Activated CD4-positive, alpha-beta memory T cell treated with anti-CD3 and anti-CD28 coated beads for 36 hours (primary cell): ENCODE data around the gene SLC6A8. TPM values are rescaled to one million over a fixed set of nuclear protein-coding genes. Genes with fewer than 3 reads are reported as not detected.
"Not testable (repeated sequence)": the region's sequence is repeated elsewhere in the genome, so short reads cannot be mapped to it uniquely, and the experiment has no call there.

Source experiments
- CTCF ChIA-PET: fragments of 350-600 bp; sonication (Branson Sonifier 250); formaldehyde crosslinking; loops from one replicate; lab custom pipeline; 2021; ENCODE audit warnings: antibody characterized with exemption, inconsistent platforms; lab: Charles Lee
- POLR2A ChIA-PET: fragments of 350-600 bp; sonication (Branson Sonifier 250); formaldehyde crosslinking; loops from one replicate; lab custom pipeline; 2021; ENCODE audit warnings: antibody characterized with exemption; lab: Charles Lee
- DNase-seq: peaks from one replicate; pipeline ENCODE4 v3.0.0-alpha.2; 2020
- H3K27ac Mint-ChIP-seq: one replicate; pipeline ENCODE4 v1.8.0; 2021; ENCODE audit warnings: mixed read lengths
- H3K27me3 Mint-ChIP-seq: one replicate; pipeline ENCODE4 v1.8.0; 2021; ENCODE audit warnings: mixed read lengths
- H3K36me3 Mint-ChIP-seq: one replicate; pipeline ENCODE4 v1.8.0; 2021; ENCODE audit warnings: mixed read lengths
- H3K4me1 Mint-ChIP-seq: one replicate; pipeline ENCODE4 v1.8.0; 2021; ENCODE audit warnings: low read depth, mixed read lengths
- H3K4me3 Mint-ChIP-seq: one replicate; pipeline ENCODE4 v1.8.0; 2021; ENCODE audit warnings: mild to moderate bottlenecking, mixed read lengths
- H3K9me3 Mint-ChIP-seq: one replicate; pipeline ENCODE4 v1.8.0; 2021; ENCODE audit warnings: mixed read lengths
- intact Hi-C: fragments of 100-400 bp; cut with micrococcal nuclease; formaldehyde crosslinking; loops from one replicate; pipeline ENCODE4 v1.15.1; 2023
- total RNA-seq, 2 experiments: library from RNA; stranded (reverse); gene quantifications; one replicate each; pipeline ENCODE4 v1.2.3, GENCODE V29; 2021

SLC6A8 gene
- total RNA-seq, 2 experiments from 2014 or later: 0.95 to 1.3 TPM

DNA sequence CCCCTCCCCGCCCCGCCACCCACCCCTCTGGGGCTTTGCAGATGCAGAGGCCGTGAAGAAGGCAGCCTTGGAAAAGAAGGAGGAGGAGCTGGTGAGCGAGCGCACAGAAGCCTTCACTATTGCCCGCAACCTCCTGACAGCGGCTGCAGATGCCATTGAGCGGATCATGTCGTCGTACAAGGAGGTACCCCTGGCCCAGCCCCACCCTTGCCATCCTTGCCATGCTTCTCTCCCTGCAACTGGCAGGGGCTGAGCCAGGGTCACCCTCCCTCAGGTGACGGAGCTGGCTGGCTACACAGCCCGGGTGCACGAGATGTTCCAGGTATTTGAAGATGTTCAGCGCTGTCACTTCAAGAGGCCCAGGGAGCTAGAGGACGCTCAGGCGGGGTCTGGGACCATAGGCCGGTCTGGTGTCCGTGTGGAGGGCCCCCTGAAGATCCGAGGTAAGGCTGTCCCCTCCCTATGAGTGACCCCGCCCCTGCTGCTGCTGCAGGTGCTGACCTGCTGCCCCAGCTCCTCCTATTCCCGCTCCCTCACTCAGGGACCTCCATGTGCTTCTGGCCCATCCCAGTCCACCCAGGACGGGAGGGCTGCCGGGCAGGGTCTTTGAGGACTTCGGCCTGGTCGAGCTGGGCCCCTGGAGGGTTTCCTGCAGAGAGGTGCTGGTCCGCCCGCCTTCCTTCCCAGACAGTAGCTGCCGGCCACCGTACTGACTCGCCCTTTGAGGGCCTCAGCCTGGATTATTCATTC, 48.5 kb downstream of the SLC6A8 start:
- POLR2A ChIA-PET: interaction anchor here (0.9 kb wide), 1 partner anchor 49 kb away, joined by 3 read pairs; the partner anchor contains the start of gene SLC6A8
- peaks cover 6% of the 10 kb centered on the region for H3K9me3 Mint-ChIP-seq
- no peaks in the 10 kb centered on the region for H3K27me3 Mint-ChIP-seq
- no peak overlapping the region for H3K4me3 Mint-ChIP-seq
- H3K36me3 Mint-ChIP-seq: peaks cover 5% of the 10 kb centered on the region
- CTCF ChIA-PET: interaction anchor here (1.1 kb wide), 1 partner anchor 27 kb away, joined by 3 read pairs; no protein-coding TSS in a partner anchor
- peaks cover 35% of the 10 kb centered on the region for H3K4me1 Mint-ChIP-seq
- intact Hi-C loops: no loop called here
- H3K27ac Mint-ChIP-seq: no peak overlapping the region
- DNase-seq: no peak

DNA sequence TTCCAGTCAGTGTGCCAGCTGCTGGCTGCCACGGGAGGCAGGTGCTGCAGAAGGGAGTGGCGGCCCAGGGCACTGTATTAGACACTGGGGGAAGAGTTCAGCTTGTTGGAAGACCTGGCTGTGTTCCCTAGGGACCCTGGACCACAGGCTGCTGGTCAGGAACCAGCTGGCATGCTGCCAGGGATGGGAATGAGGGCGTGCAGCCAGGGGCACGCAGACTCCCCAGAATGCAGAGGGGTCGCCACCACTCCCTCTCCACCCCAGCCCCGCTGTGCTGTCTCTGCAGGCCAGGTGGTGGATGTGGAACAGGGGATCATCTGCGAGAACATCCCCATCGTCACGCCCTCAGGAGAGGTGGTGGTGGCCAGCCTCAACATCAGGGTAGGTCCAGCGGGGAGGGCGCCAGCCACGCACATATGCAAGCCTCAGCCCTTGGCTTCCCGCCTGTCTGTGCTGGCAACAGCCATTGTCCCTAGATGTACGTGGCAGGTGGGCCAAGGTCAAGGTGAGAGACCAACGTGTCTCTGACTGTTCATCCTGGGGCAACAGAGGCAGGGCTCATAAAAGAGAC, 49.2 kb downstream of the SLC6A8 start:
- Mint-ChIP-seq H3K4me1 (peaks cover 29% of the 10 kb centered on the region), H3K4me3 (no peak overlapping the region), H3K36me3 (peaks cover 3% of the 10 kb centered on the region), H3K9me3 (peaks cover under 1% of the 10 kb centered on the region), H3K27ac (no peak overlapping the region), H3K27me3 (no peaks in the 10 kb centered on the region)
- CTCF ChIA-PET: no interaction called here
- intact Hi-C loops: no loop called here
- no peak for DNase-seq
- POLR2A ChIA-PET: interaction anchor here (0.9 kb wide), 1 partner anchor 50 kb away, joined by 3 read pairs; the partner anchor contains the start of gene SLC6A8

DNA sequence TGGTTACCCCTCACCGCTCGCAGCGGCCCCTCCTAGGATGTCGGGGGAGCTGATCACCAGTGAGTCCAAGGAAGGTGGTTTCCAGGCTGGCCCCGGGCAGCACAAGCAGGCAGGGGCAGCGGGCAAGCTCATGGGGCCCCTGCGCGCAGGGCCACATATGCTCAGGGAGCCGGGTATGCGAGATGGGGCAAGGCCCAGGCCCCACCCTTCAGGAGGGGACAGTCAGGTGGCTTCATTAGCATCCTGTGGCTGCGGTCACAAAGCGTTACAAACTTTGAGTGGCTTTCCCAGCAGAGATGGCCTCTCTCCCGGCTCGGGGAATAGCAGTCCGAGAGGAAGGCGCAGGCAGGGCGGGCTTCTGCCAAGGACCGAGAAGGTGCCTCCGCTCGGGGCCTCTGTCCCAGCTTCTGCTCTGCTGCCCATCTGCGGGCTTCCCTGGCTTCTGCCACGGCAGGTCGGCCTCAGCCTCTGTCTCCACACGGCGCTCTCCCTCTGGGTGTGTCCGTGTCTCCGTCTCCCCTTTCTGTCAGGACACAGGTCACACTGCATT, 50.4 kb downstream of the SLC6A8 start:
- intact Hi-C loops: no loop called here
- Mint-ChIP-seq H3K4me1 (peaks cover 28% of the 10 kb centered on the region), H3K27me3 (no peaks in the 10 kb centered on the region), H3K4me3 (no peak overlapping the region), H3K9me3 (no peaks in the 10 kb centered on the region), H3K27ac (no peak overlapping the region), H3K36me3 (peaks cover 3% of the 10 kb centered on the region)
- ChIA-PET POLR2A (no interaction called here), CTCF (no interaction called here)
- DNase-seq: no peak

DNA sequence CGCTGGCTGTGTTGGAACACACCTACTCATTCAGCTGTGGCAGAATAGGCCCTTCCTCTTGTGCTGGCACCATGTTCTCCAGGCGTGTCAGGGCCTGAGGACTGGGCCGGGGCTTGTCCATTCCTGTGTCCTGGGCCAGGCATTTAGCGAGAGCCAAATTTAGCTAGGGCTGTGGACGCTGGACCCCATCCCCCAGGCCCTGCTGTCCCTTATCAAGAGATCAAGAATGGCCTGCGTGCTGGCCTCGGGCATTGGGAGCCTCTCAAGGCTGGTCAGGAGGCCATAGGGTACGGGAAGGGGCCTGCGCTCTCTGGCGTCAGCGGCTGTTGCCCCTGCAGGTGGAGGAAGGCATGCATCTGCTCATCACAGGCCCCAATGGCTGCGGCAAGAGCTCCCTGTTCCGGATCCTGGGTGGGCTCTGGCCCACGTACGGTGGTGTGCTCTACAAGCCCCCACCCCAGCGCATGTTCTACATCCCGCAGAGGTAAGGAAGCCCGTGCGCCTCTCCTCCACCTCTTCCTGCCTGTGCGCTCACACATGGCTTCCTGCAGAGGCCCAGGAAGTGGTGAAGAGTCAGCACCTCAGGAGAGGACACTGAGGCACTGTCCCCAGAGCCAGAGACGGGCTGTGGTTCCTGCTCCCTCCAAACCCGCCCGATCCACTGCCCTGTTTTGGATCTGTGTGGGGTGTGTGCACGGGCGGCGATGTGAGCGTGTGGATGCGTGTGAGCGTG, 52.2 kb downstream of the SLC6A8 start:
- peak overlapping the region; percentile 56 for H3K27ac Mint-ChIP-seq
- ChIA-PET POLR2A (no interaction called here), CTCF (interaction anchor here (0.5 kb wide), 1 partner anchor 397 kb away, joined by 3 read pairs; no protein-coding TSS in a partner anchor)
- intact Hi-C loops: no loop called here
- peak overlapping the region; percentile 37 for H3K4me3 Mint-ChIP-seq
- H3K4me1 Mint-ChIP-seq: peaks cover 25% of the 10 kb centered on the region
- H3K27me3 Mint-ChIP-seq: no peaks in the 10 kb centered on the region
- peaks cover under 1% of the 10 kb centered on the region for H3K36me3 Mint-ChIP-seq
- H3K9me3 Mint-ChIP-seq: no peaks in the 10 kb centered on the region
- DNase-seq: peak; percentile 50

DNA sequence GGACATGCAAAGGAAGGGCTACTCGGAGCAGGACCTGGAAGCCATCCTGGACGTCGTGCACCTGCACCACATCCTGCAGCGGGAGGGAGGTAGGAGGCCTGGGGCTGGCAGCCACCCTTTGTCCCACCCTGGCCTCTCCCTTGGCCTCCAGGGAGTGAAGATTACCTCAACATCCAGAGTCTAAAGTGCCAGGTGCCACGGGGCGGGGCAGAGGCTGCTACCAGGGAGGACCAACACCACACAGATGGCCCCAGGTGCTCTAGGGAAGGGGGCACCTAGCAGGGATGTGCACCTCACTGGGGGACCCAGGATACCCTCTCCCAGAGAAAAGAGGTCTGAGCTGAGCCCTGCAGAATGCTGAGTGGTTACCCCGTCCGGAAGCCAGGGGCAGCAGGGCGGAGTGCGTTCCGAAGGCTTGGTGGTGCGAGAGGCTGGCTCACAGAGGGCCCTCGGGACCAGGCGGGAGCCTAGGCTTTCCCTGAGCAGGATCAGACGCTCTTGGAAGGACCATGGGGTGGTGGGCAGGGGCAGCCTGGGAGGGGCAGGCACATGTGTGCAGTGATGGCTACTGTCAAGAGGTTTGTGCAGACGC, 53.0 kb downstream of the SLC6A8 start:
- H3K36me3 Mint-ChIP-seq: no peaks in the 10 kb centered on the region
- no peaks in the 10 kb centered on the region for H3K27me3 Mint-ChIP-seq
- peaks cover 17% of the 10 kb centered on the region for H3K4me1 Mint-ChIP-seq
- no peaks in the 10 kb centered on the region for H3K9me3 Mint-ChIP-seq
- CTCF ChIA-PET: no interaction called here
- peak overlapping the region; percentile 56 for H3K27ac Mint-ChIP-seq
- intact Hi-C loops: no loop called here
- H3K4me3 Mint-ChIP-seq: no peak overlapping the region
- POLR2A ChIA-PET: no interaction called here
- no peak for DNase-seq

DNA sequence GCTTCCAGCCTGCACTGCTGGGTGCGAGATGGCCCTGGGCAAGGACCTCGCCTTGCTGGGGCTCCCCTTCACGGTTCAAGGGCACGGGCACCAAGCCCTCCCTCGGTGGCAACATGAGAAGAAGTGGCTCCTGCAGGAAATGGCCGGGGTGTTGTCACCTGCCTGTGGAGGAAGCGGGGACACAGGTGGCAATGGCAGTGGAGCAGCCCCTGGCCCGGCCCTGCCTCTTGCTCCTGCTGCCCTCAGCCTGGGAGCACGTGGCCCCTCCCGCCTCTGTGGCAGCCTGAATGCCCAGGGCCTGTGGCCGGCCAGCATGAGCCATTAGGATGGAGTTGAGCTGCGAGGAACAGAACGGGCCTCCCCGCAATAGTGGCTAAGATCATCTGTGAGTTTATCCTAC, 53.7 kb downstream of the SLC6A8 start:
- H3K4me3 Mint-ChIP-seq: no peak overlapping the region

DNA sequence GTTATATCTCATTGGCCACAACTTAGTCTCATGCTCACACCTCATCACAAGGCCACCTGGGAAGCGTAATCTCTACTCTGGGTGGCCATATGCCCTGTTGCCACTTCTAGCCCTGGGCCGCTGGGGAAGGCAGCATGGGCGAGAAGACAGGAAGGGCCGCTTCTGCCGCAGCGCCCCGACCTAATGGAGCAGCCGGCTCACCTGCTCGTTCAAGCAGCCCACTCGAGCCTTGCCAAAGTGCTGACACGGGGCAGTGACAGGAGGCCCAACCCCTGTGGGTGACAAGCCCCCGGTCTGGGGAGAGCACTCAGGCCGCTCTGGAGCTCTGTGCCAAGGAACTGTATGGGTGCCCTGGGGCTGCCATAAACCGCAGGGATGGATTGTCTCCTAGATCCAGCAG, 54.4 kb downstream of the SLC6A8 start:
- CTCF ChIA-PET, H3K4me3 Mint-ChIP-seq, POLR2A ChIA-PET, H3K9me3 Mint-ChIP-seq, intact Hi-C loops, H3K27ac Mint-ChIP-seq, H3K36me3 Mint-ChIP-seq, DNase-seq, H3K27me3 Mint-ChIP-seq: not testable (repeated sequence)
- peaks cover 17% of the 10 kb centered on the region for H3K4me1 Mint-ChIP-seq

More for the DNA sequence above, 53.7 kb downstream of the SLC6A8 start:
- Mint-ChIP-seq H3K4me1 (peaks cover 17% of the 10 kb centered on the region), H3K27me3 (no peaks in the 10 kb centered on the region), H3K27ac (no peak overlapping the region), H3K9me3 (no peaks in the 10 kb centered on the region), H3K36me3 (no peaks in the 10 kb centered on the region)
- ChIA-PET POLR2A (no interaction called here), CTCF (no interaction called here)
- intact Hi-C loops: no loop called here
- no peak for DNase-seq

DNA sequence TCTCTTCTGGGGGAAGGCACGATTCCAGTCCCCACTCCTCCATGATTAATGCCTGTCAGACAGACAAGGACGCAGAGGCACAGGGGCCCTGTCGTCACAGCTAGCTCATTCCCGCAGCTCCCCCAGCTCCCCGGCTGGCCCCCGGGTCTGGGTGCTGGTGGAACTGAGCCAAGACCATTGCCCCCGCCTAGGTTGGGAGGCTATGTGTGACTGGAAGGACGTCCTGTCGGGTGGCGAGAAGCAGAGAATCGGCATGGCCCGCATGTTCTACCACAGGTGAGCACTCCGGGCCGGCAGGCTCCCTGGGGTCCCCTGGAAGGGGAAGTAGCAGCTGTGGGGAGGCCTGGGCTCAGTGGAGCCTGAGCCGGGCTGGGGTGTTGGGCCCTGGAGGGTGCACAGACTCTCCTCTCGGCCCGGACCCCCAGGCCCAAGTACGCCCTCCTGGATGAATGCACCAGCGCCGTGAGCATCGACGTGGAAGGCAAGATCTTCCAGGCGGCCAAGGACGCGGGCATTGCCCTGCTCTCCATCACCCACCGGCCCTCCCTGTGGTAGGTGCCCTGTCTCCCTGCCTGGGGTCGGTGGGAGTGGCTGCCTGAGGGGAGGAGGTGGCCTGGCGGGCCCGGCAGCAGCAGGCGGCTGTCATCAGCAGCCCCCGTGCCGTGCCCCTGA, 55.2 kb downstream of the SLC6A8 start:
- H3K36me3 Mint-ChIP-seq, POLR2A ChIA-PET, H3K27me3 Mint-ChIP-seq, CTCF ChIA-PET, H3K27ac Mint-ChIP-seq, intact Hi-C loops, H3K9me3 Mint-ChIP-seq, DNase-seq, H3K4me3 Mint-ChIP-seq: not testable (repeated sequence)
- peaks cover 17% of the 10 kb centered on the region for H3K4me1 Mint-ChIP-seq

DNA sequence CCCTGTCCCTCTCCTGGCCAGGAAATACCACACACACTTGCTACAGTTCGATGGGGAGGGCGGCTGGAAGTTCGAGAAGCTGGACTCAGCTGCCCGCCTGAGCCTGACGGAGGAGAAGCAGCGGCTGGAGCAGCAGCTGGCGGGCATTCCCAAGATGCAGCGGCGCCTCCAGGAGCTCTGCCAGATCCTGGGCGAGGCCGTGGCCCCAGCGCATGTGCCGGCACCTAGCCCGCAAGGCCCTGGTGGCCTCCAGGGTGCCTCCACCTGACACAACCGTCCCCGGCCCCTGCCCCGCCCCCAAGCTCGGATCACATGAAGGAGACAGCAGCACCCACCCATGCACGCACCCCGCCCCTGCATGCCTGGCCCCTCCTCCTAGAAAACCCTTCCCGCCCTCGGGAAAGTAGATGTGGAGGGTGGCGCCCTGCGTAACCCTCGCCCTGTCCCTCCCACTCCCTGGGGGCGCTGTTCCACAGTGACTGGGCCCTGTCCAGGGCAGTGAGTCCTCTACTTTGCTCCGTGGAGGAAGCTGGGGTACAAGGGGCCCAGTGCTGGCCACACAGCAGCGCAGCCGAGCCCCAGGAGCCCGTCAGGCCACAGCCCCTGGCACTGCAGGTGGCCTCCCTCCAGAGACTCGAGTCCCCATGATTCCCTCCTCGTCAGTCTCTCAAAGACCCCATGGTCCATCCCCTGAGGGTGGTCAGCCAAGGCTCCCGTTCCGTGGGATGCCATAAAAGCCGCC, 55.9 kb downstream of the SLC6A8 start:
- H3K36me3 Mint-ChIP-seq, H3K27me3 Mint-ChIP-seq, H3K9me3 Mint-ChIP-seq, CTCF ChIA-PET, intact Hi-C loops, DNase-seq, H3K27ac Mint-ChIP-seq, POLR2A ChIA-PET, H3K4me3 Mint-ChIP-seq: not testable (repeated sequence)
- peaks cover 17% of the 10 kb centered on the region for H3K4me1 Mint-ChIP-seq

DNA sequence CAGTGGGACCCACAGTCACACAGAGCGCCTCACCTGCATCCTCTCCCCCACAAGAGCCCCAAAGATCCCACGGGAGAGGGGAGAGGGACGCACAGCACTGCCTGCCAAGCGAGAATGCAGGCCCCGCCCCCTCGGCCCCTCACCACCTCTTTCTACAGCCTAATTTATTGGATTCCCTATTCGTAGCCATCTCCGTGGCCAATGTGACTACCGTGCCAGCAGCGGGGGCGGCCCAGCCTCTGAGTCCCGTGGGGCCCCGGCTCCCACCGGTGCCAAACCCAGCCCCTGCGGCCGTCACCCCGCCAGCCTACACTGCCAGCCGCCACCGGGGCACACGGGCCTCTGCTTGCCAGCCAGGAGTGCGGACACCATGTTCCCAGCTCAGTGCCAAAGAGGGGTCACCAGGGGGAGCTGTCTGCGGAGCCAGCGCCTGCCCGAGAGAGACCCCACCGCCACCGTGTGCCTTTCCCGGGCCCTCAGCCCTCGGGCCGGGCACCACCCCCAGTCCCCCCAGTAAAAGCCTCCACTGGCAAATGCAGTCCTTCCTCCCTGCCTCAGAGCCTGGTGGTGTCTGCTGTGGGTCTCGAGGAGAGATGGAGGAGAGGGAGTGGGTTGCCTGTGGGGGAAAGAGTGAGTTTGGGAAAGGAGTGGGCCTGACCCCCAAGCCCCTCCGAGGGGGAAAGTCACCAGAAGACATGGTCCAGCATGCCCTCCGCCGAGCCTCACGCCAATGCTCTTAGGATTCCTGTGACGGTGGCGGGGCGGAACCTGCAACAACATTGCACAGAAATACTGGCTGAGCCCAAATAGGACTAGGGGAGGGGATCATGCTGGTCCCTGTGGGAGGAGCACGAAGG, 56.7 kb downstream of the SLC6A8 start:
- intact Hi-C loops: no loop called here
- Mint-ChIP-seq H3K36me3 (no peaks in the 10 kb centered on the region), H3K27ac (no peak overlapping the region), H3K27me3 (no peaks in the 10 kb centered on the region), H3K4me1 (peaks cover 16% of the 10 kb centered on the region), H3K9me3 (no peaks in the 10 kb centered on the region), H3K4me3 (no peak overlapping the region)
- DNase-seq: no peak
- ChIA-PET POLR2A (no interaction called here), CTCF (no interaction called here)
